Measurements from ENCODE around the gene CNOT6.

Gene CNOT6

DNA sequence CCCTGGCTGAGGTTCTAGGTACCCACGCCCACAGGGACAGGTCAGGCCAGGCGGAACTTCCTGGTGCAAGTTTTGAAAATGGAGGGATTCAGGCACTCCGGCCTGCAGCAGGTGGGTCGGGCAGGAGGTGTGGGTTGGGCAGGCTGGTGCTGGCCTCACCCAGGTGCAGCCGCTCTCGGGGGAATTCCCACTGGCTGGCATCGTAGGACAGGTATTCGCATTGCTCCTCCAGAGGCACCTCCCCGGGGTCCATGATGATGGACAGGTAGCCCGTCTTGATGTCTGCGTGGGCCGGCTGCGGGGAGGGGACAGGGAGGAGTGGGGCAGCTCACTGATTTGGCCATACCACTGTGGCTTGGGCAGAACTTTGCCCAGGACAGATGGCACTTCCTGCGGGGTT is 125.8 kb downstream of the CNOT6 start:
- TF ChIP-seq, protein P1, sequence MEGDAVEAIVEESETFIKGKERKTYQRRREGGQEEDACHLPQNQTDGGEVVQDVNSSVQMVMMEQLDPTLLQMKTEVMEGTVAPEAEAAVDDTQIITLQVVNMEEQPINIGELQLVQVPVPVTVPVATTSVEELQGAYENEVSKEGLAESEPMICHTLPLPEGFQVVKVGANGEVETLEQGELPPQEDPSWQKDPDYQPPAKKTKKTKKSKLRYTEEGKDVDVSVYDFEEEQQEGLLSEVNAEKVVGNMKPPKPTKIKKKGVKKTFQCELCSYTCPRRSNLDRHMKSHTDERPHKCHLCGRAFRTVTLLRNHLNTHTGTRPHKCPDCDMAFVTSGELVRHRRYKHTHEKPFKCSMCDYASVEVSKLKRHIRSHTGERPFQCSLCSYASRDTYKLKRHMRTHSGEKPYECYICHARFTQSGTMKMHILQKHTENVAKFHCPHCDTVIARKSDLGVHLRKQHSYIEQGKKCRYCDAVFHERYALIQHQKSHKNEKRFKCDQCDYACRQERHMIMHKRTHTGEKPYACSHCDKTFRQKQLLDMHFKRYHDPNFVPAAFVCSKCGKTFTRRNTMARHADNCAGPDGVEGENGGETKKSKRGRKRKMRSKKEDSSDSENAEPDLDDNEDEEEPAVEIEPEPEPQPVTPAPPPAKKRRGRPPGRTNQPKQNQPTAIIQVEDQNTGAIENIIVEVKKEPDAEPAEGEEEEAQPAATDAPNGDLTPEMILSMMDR (IDR thresholded peaks at IDR 0.05; ENCODE audit: low read length), result no peak
- no peak for TF ChIP-seq EZH2 (IDR thresholded peaks at IDR 0.05; ENCODE audit: borderline replicate concordance, low read length)
- H3K27me3 ChIP-seq (ENCODE audit: insufficient read depth, low read length), result no peaks in the 10 kb centered on the region
- no peaks in the 10 kb centered on the region for H3K79me2 ChIP-seq (ENCODE audit: insufficient read depth, low read length)
- H3K4me3 ChIP-seq (ENCODE audit: low read depth, low read length, poor library complexity, severe bottlenecking), result no peak overlapping the region
- no peaks in the 10 kb centered on the region for H3K9me2 ChIP-seq (ENCODE audit: low read depth, low read length)
- no peak overlapping the region for H2AFZ ChIP-seq (ENCODE audit: low read length)
- H3K36me3 ChIP-seq (ENCODE audit: insufficient read depth, low read length), result no peaks in the 10 kb centered on the region
- H3K27ac ChIP-seq (ENCODE audit: low read depth, low read length, poor library complexity, severe bottlenecking), result no peak overlapping the region
- H4K20me1 ChIP-seq (ENCODE audit: insufficient read depth, low read length), result no peaks in the 10 kb centered on the region
- H3F3A ChIP-seq (ENCODE audit: insufficient read depth, low read length), result no peaks in the 10 kb centered on the region
- H3K9ac ChIP-seq (ENCODE audit: low read length), result no peak overlapping the region
- H3K4me2 ChIP-seq (ENCODE audit: low read length), result no peak overlapping the region
- no peaks in the 10 kb centered on the region for H3K4me1 ChIP-seq (ENCODE audit: insufficient read depth, low read length, severe bottlenecking)
- H3K9me3 ChIP-seq (ENCODE audit: low read length), result no peaks in the 10 kb centered on the region

DNA sequence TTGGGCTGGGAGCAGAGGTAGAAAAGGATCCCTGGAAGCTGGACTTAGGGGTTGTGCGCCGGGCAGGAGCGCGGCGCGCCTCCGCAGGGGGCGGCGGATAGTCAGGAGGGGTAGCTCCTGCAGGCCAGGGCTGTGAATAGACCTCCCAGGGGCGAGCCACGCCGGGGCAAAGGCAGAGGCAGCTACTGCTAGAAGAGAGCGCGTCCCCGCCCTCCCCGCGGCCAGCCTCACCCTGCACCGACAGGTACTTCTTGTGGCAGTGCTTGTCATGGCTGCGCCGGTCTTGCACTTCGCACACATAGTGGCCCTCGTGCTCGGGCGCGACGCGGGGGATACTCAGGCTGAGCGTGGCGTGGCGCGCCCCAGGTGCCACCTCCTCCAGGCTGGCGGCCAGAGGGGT is 127.1 kb downstream of the CNOT6 start:
- Histone ChIP-seq H3K79me2 (ENCODE audit: insufficient read depth, low read length) (no peaks in the 10 kb centered on the region), H3K9ac (ENCODE audit: low read length) (no peak overlapping the region), H2AFZ (ENCODE audit: low read length) (no peak overlapping the region), H3K4me3 (ENCODE audit: low read depth, low read length, poor library complexity, severe bottlenecking) (no peak overlapping the region), H3F3A (ENCODE audit: insufficient read depth, low read length) (no peaks in the 10 kb centered on the region), H3K4me2 (ENCODE audit: low read length) (no peak overlapping the region), H3K4me1 (ENCODE audit: insufficient read depth, low read length, severe bottlenecking) (no peaks in the 10 kb centered on the region), H3K36me3 (ENCODE audit: insufficient read depth, low read length) (no peaks in the 10 kb centered on the region), H4K20me1 (ENCODE audit: insufficient read depth, low read length) (no peaks in the 10 kb centered on the region), H3K27me3 (ENCODE audit: insufficient read depth, low read length) (no peaks in the 10 kb centered on the region), H3K27ac (ENCODE audit: low read depth, low read length, poor library complexity, severe bottlenecking) (no peak overlapping the region), H3K9me2 (ENCODE audit: low read depth, low read length) (no peaks in the 10 kb centered on the region), H3K9me3 (ENCODE audit: low read length) (no peaks in the 10 kb centered on the region)
- TF ChIP-seq, protein P1 (IDR thresholded peaks at IDR 0.05; ENCODE audit: low read length), result no peak
- TF ChIP-seq EZH2 (IDR thresholded peaks at IDR 0.05; ENCODE audit: borderline replicate concordance, low read length), result no peak

DNA sequence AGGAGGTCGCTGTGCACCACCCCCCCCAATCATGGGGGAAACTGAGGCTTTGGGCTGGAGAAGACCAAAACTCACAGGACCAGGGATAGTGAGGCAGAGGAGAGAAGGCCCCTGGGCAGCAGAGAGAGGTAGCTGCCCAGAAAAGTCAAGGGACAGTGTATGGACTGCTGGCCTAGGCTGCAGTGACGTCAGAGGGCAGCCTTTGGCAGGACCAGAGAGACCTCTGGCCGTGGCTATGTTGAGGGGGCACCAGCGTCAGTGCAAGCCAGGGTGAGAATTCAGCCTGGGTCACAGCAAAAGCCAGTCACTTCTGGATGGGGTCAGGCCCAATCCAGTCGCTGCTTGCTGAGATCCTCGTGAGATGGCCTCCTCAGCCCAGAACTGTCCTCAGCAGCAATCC is 128.7 kb downstream of the CNOT6 start:
- Histone ChIP-seq H3K4me2 (ENCODE audit: low read length) (no peak overlapping the region), H3K9ac (ENCODE audit: low read length) (no peak overlapping the region), H3K27ac (ENCODE audit: low read depth, low read length, poor library complexity, severe bottlenecking) (no peak overlapping the region), H3K4me1 (ENCODE audit: insufficient read depth, low read length, severe bottlenecking) (no peaks in the 10 kb centered on the region), H3K36me3 (ENCODE audit: insufficient read depth, low read length) (no peaks in the 10 kb centered on the region), H3K9me2 (ENCODE audit: low read depth, low read length) (no peaks in the 10 kb centered on the region), H3F3A (ENCODE audit: insufficient read depth, low read length) (no peaks in the 10 kb centered on the region), H3K27me3 (ENCODE audit: insufficient read depth, low read length) (no peaks in the 10 kb centered on the region), H3K4me3 (ENCODE audit: low read depth, low read length, poor library complexity, severe bottlenecking) (no peak overlapping the region), H3K79me2 (ENCODE audit: insufficient read depth, low read length) (no peaks in the 10 kb centered on the region), H4K20me1 (ENCODE audit: insufficient read depth, low read length) (no peaks in the 10 kb centered on the region), H2AFZ (ENCODE audit: low read length) (no peak overlapping the region), H3K9me3 (ENCODE audit: low read length) (no peaks in the 10 kb centered on the region)
- TF ChIP-seq EZH2 (IDR thresholded peaks at IDR 0.05; ENCODE audit: borderline replicate concordance, low read length), result no peak
- TF ChIP-seq, protein P1 (IDR thresholded peaks at IDR 0.05; ENCODE audit: low read length), result no peak

All from OCI-LY1 (cell line).